Stimulated activated CD8-positive, alpha-beta memory T cell treated with anti-CD3 and anti-CD28 coated beads, Interleukin-15, amount 100 ng/mL, for 4 hours (primary cell): ENCODE results near the gene RPL28.

Source experiments
- DNase-seq, 2 donors: peaks; one replicate each; pipeline ENCODE4 v3.0.0-alpha.2; 2020; ENCODE audit warnings: low read depth in 2 of 2

The RPL28 gene

GRCh38 chr19:55385724-55386492 lies at the start of gene RPL28:
Gene RPL28, plus strand, starts transcription at chr19:55385932. Its CDS starts 426 bp downstream, at chr19:55386358.
- peak; percentile 96 to 98 for DNase-seq

- DNase-seq: no peak
Measured at GRCh38 chr19:55336101-55336500, 49.6 kb upstream of the RPL28 start.

DNA sequence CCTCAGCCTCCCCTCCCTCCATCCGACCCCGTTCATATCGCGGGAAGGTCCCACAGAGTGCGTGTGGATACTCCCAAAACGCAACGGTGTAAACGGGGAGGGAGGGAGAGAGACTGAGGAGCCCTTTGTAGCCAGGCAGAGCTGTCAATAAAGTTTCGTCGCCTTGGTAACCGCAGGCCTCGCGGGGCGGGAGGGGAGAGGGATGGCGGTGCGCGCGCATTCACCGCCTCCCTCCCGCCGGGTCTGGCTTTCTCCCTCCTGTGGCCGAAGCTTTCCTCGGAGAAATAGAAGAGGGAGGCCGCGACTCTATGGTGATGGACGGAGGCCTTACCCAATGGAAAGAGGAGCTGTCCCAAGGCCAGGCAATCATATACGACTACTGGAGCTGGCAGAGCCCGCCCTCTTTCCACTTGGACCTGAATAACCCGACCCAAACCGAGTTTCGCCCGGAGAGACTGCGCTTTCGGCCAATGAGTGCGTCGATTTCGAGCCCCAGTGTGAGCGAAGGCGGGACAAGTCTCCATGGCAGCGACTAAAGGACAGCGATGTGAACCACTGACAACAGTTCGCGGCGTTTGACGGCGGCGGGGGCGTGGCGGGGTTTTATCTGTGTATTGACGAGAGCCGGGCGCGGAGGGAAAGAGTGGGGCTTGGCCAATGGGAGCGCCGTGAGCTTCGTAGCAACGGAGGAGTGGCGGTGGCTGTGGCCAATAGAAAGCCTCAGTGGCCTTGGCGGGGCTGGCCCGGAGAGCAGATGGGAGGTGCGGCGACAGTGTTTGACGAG lies 46.4 kb upstream of the RPL28 start, which contains the start of gene KMT5C:
Gene KMT5C (plus strand): TSS at position 772 of the 784 bp plus-strand sequence. CDS start 2,061 bp downstream, outside the sequence.
- DNase-seq: peak; percentile 100

- DNase-seq: no peak
Measured at GRCh38 chr19:55339889-55340783, 45.6 kb upstream of the RPL28 start.

- no peak for DNase-seq
Measured at GRCh38 chr19:55340784-55341147, 45.0 kb upstream of the RPL28 start.

GRCh38 chr19:55341171-55341588 lies 44.6 kb upstream of the RPL28 start:
- peak in 1 of 2 donors; percentile 18 for DNase-seq

- DNase-seq: no peak
Measured at GRCh38 chr19:55341595-55342531, 43.9 kb upstream of the RPL28 start.

DNA sequence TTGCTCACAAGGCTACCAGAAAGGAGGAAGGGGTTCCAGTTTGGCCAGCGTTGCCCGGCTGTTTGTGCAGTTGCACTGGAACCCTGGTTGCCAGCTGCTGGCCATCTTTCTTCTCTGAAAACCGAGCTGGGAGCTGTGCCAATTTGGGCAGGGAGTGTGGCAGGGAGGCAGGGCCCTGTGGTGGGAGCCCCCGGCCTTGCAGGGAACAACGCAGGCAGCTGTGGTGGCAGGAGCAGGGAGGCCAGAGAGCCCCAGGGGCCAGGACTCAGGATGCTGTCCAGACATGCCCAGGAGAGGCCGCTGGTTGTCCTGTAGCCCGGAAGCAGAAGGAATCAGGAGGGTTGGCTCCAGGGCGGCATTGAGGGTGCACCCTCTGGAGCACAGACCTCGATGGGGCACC lies 41.3 kb upstream of the RPL28 start:
- DNase-seq: no peak

- no peak for DNase-seq
Measured at GRCh38 chr19:55345101-55345817, 40.5 kb upstream of the RPL28 start.

DNA sequence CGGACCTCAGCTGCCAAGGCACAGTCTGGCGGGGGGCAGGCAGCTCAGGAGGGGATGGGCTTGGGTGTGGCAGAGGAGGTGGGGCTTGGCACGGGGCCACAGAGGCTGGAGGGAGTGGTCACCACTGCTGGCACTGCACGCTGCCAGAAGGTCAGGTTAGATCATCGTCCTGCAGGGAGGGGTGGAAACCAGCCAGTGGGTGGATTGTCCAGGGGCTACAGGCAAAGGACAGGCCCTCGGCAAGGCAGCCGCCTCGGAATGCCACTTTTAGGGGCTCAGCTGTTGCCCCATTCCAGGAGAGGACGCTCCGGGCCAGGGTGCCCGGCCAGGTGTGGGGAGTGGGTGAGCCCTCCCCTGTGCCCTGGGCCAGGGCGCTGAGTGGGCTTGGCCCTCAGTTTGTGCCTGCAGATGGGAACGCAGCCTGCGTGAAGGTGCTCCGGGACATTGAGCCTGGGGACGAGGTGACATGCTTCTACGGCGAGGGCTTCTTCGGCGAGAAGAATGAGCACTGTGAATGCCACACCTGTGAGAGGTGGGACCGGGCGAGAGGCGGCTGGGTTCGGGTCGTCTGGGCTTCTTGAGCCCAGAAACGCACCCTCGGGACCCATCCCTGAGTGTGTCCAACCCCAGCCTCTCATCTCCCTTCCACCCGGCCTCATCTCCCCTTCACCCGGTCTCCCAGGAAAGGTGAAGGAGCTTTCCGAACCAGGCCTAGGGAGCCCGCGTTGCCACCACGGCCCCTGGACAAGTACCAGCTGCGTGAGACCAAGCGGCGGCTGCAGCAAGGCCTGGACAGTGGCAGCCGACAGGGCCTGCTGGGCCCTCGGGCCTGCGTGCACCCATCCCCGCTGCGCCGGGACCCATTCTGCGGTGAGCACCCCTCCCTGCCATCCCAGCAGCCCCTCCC lies 39.7 kb upstream of the RPL28 start:
- DNase-seq: no peak

- no peak for DNase-seq
Measured at GRCh38 chr19:55346725-55347441, 38.8 kb upstream of the RPL28 start.

- no peak for DNase-seq
Measured at GRCh38 chr19:55347442-55348009, 38.2 kb upstream of the RPL28 start.

- DNase-seq: no peak
Measured at GRCh38 chr19:55348317-55349034, 37.3 kb upstream of the RPL28 start.

DNA sequence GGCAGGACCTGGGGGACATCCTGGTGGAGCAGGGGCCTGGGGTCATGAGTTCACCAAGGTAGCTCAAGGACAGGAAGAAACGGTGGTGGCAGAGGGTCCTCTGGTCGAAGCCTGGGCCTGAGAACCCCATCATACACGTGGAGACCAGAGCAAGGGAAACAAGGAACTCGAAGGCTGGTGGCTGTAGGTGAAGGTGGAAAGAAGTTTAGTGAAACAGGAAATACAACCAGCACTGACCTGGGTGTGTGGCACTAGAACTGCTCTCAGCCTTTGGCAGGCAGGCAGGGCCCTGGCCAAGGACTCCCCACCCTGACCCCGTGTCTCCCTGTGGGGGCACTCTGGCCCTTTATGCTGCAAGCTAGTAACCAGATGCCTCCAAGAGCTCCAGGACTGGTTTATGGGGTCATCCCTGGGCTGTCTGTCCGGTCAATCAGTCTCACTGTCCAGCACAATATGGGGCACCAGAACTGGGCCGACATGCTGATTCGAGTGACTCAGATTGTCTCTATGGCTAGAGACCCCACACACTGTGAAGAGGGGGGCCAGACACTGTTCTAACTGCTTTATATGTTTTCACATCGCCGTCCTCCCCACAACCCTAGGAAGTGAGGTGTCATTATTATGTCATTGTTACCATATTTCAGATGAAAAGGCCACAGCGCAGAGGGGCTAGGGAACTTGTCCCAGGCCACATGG lies 35.0 kb upstream of the RPL28 start:
- no peak for DNase-seq

GRCh38 chr19:55352040-55352439 lies 33.7 kb upstream of the RPL28 start:
- DNase-seq: no peak

GRCh38 chr19:55352549-55353145 lies 33.1 kb upstream of the RPL28 start:
- DNase-seq: no peak
